ENCODE data around the gene NRIP1.

NRIP1 gene

GRCh38 chr21:15084668-15085067 lies 19.9 kb upstream of the NRIP1 start:
- DNase-seq (ENCODE audit: low read depth): no peak
- H3K4me3 ChIP-seq (ENCODE audit: low read depth, low read length): no peak overlapping the region
- no peak for TF ChIP-seq CTCF (IDR thresholded peaks at IDR 0.05; ENCODE audit: low read depth, low read length, missing control alignments)

- no peak for TF ChIP-seq CTCF (IDR thresholded peaks at IDR 0.05; ENCODE audit: low read depth, low read length, missing control alignments)
- no peak for DNase-seq (ENCODE audit: low read depth)
- no peak overlapping the region for H3K4me3 ChIP-seq (ENCODE audit: low read depth, low read length)
Measured at GRCh38 chr21:15080526-15080925, 15.7 kb upstream of the NRIP1 start.

DNA sequence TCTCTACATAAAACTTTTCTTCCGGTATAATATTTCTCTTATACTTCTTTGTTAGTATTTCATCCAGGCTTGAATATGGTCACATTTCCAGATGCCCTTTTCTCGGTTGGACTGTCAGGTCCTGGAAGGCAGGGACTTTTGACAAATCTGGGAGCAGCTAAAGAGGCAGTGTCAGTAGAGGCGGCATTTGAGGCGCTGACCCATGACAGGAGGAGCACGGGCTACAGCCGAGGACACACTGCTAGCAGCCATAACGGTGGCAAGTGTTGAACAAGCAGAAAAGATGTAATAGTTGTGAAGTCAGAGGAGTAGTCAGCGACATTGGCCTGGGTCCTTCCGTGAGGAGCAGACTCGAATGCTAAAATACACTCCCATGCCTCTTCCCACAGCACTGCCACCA lies 14.5 kb upstream of the NRIP1 start:
- no peak for TF ChIP-seq CTCF (IDR thresholded peaks at IDR 0.05; ENCODE audit: low read depth, low read length, missing control alignments)
- DNase-seq (ENCODE audit: low read depth): no peak

GRCh38 chr21:15078180-15078579 lies 13.4 kb upstream of the NRIP1 start:
- no peak for TF ChIP-seq CTCF (IDR thresholded peaks at IDR 0.05; ENCODE audit: low read depth, low read length, missing control alignments)

More for the DNA sequence above, 14.5 kb upstream of the NRIP1 start:
- no peak overlapping the region for H3K4me3 ChIP-seq (ENCODE audit: low read depth, low read length)

GRCh38 chr21:15077529-15078145 lies 12.8 kb upstream of the NRIP1 start:
- H3K4me3 ChIP-seq (ENCODE audit: low read depth, low read length): no peak overlapping the region
- DNase-seq (ENCODE audit: low read depth): no peak
- no peak for TF ChIP-seq CTCF (IDR thresholded peaks at IDR 0.05; ENCODE audit: low read depth, low read length, missing control alignments)

More at GRCh38 chr21:15078180-15078579, 13.4 kb upstream of the NRIP1 start:
- no peak overlapping the region for H3K4me3 ChIP-seq (ENCODE audit: low read depth, low read length)
- no peak for DNase-seq (ENCODE audit: low read depth)

GRCh38 chr21:15076730-15077129 lies 11.9 kb upstream of the NRIP1 start:
- H3K4me3 ChIP-seq (ENCODE audit: low read depth, low read length): no peak overlapping the region
- DNase-seq (ENCODE audit: low read depth): no peak
- TF ChIP-seq CTCF (IDR thresholded peaks at IDR 0.05; ENCODE audit: low read depth, low read length, missing control alignments): no peak

GRCh38 chr21:15071009-15071408 lies 6.2 kb upstream of the NRIP1 start:
- no peak for DNase-seq (ENCODE audit: low read depth)
- no peak for TF ChIP-seq CTCF (IDR thresholded peaks at IDR 0.05; ENCODE audit: low read depth, low read length, missing control alignments)
- no peak overlapping the region for H3K4me3 ChIP-seq (ENCODE audit: low read depth, low read length)
